GM23338 (cell line): ENCODE results near the gene CKAP2. TPM values are rescaled to one million over a fixed set of nuclear protein-coding genes. Genes with fewer than 3 reads are reported as not detected.

Source experiments
- ATAC-seq: fragments of 200-7000 bp; cut with Tn5 transposase; 3 replicates; pipeline ENCODE4 v1.9.1; 2020
- DNase-seq: peaks from one replicate; pipeline ENCODE4 v3.0.0-alpha.2; 2015; ENCODE audit warnings: low spot score
- H2AFZ ChIP-seq: fragments of 200-600 bp; sonication (generic); 2 replicates; pipeline ENCODE4 v1.8.0; 2016; ENCODE audit warnings: antibody characterized with exemption, mild to moderate bottlenecking, moderate library complexity
- H3F3A ChIP-seq: fragments of 200-600 bp; sonication (generic); replicated peaks from 2 replicates; pipeline ENCODE4 v1.8.0; 2017; ENCODE audit warnings: antibody characterized with exemption, mixed run types, low read depth
- H3K27ac ChIP-seq: fragments of 200-600 bp; sonication (generic); 2 replicates; pipeline ENCODE4 v1.6.1; 2016; ENCODE audit warnings: low read depth
- H3K27me3 ChIP-seq: fragments of 200-600 bp; sonication (generic); 2 replicates; pipeline ENCODE4 v1.8.0; 2016; ENCODE audit warnings: mild to moderate bottlenecking, mixed run types, moderate library complexity; ENCODE audit not compliant: insufficient read depth
- H3K36me3 ChIP-seq: fragments of 200-600 bp; sonication (generic); 2 replicates; pipeline ENCODE4 v1.8.0; 2016; ENCODE audit warnings: mild to moderate bottlenecking; ENCODE audit not compliant: insufficient read depth
- H3K4me1 ChIP-seq: fragments of 200-600 bp; sonication (generic); 2 replicates; pipeline ENCODE4 v1.8.0; 2016; ENCODE audit warnings: mild to moderate bottlenecking, moderate library complexity; ENCODE audit not compliant: insufficient read depth
- H3K4me2 ChIP-seq: fragments of 200-600 bp; sonication (generic); 2 replicates; pipeline ENCODE4 v1.7.1; 2017; ENCODE audit warnings: mixed run types
- H3K4me3 ChIP-seq: fragments of 200-600 bp; sonication (generic); 2 replicates; pipeline ENCODE4 v1.6.1; 2016; ENCODE audit warnings: mixed run types
- H3K79me2 ChIP-seq: fragments of 200-600 bp; sonication (generic); replicated peaks from 2 replicates; pipeline ENCODE4 v1.8.0; 2017; ENCODE audit warnings: mild to moderate bottlenecking; ENCODE audit not compliant: insufficient read depth
- H3K9me2 ChIP-seq: fragments of 200-600 bp; sonication (generic); 2 replicates; pipeline ENCODE4 v1.8.0; 2017; ENCODE audit not compliant: insufficient read depth
- H4K20me1 ChIP-seq: fragments of 200-600 bp; sonication (generic); replicated peaks from 2 replicates; pipeline ENCODE4 v1.8.0; 2017; ENCODE audit warnings: mild to moderate bottlenecking; ENCODE audit not compliant: insufficient read depth
- H3K27ac Mint-ChIP-seq: 2 replicates; pipeline ENCODE4 v1.8.0; 2020; ENCODE audit warnings: inconsistent platforms, mild to moderate bottlenecking, moderate library complexity, mixed read lengths
- H3K27me3 Mint-ChIP-seq: 3 replicates; pipeline ENCODE4 v1.8.0; 2022; ENCODE audit warnings: low read depth, mild to moderate bottlenecking, moderate library complexity, mixed read lengths, inconsistent platforms; ENCODE audit not compliant: insufficient read depth, poor library complexity
- H3K36me3 Mint-ChIP-seq: 3 replicates; pipeline ENCODE4 v1.8.0; 2021; ENCODE audit warnings: low read depth, mild to moderate bottlenecking, inconsistent platforms, moderate library complexity, mixed read lengths
- H3K4me1 Mint-ChIP-seq: 3 replicates; pipeline ENCODE4 v1.8.0; 2020; ENCODE audit warnings: mild to moderate bottlenecking, inconsistent platforms, mixed read lengths
- H3K4me3 Mint-ChIP-seq: 3 replicates; pipeline ENCODE4 v1.8.0; 2021; ENCODE audit warnings: moderate library complexity, mild to moderate bottlenecking, inconsistent platforms, mixed read lengths
- H3K9me3 Mint-ChIP-seq: 3 replicates; pipeline ENCODE4 v1.8.0; 2020; ENCODE audit warnings: moderate library complexity, mild to moderate bottlenecking, inconsistent platforms, mixed read lengths
- CTCF ChIP-seq, 2 experiments: fragments of 200-600 bp in 1 of 2; sonication (generic) in 1 of 2; conservative IDR thresholded peaks; 2 replicates each; pipeline versions ENCODE4 v1.5.1 to v1.6.1; 2016 to 2017; ENCODE audit warnings: antibody characterized with exemption in 2 of 2, low read depth in 2 of 2, mild to moderate bottlenecking in 2 of 2, moderate library complexity in 1 of 2
- ETS1 ChIP-seq: IDR thresholded peaks from 2 replicates; pipeline ENCODE4 v1.6.1; 2016; ENCODE audit warnings: antibody characterized with exemption
- EZH2 ChIP-seq: fragments of 200-600 bp; sonication (generic); IDR thresholded peaks from one replicate; pipeline ENCODE4 v1.8.0; 2017; ENCODE audit warnings: antibody characterized with exemption, mild to moderate bottlenecking, low read depth; ENCODE audit not compliant: unreplicated experiment
- EZH2phosphoT487 ChIP-seq: fragments of 200-600 bp; sonication (generic); IDR thresholded peaks from one replicate; pipeline ENCODE4 v1.8.1; 2018; ENCODE audit warnings: antibody characterized with exemption; ENCODE audit not compliant: unreplicated experiment
- NANOG ChIP-seq: IDR thresholded peaks from 2 replicates; pipeline ENCODE4 v1.6.1; 2016; ENCODE audit warnings: antibody characterized with exemption, borderline replicate concordance
- REST ChIP-seq: IDR thresholded peaks from one replicate; pipeline ENCODE4 v1.6.1; 2018; ENCODE audit warnings: antibody characterized with exemption; ENCODE audit not compliant: unreplicated experiment
- STAT1 ChIP-seq: IDR thresholded peaks from one replicate; pipeline ENCODE4 v1.6.1; 2016; ENCODE audit warnings: antibody characterized with exemption; ENCODE audit not compliant: unreplicated experiment
- ZNF114 ChIP-seq: fragments of 250-450 bp; sonication (Bioruptor Pico); IDR thresholded peaks from 2 replicates; pipeline ENCODE4 v1.5.0; 2020; ENCODE audit warnings: mild to moderate bottlenecking, moderate library complexity
- ZNF331 ChIP-seq: fragments of 250-450 bp; sonication (Bioruptor Pico); IDR thresholded peaks from 2 replicates; pipeline ENCODE4 v1.5.0; 2020; ENCODE audit warnings: low read depth, mild to moderate bottlenecking, moderate library complexity
- polyA plus RNA-seq: library from polyadenylated mRNA; unstranded; fragments of >200 nt; fragmentation: Nextera tagmentation; extraction: Ambion mirVana; gene quantifications from 2 replicates; pipeline ENCODE4 v1.2.1, GENCODE V29; 2016
- total RNA-seq: library from RNA; depleted of rRNA; stranded (reverse); fragments of >200 nt; shearing (Covaris generic); gene quantifications from 2 replicates; pipeline ENCODE4 v1.2.3, GENCODE V29; 2014

The CKAP2 gene
- total and polyA plus RNA-seq, 2 experiments from 2014 or later, result 48.8 to 103 TPM

- Histone ChIP-seq H3K79me2 (peaks cover 40% of the 10 kb centered on the region), H3K27me3 (no peaks in the 10 kb centered on the region), H3K4me3 (peak overlapping the region; percentile 74; the same call in 1 of the 2 replicates), H3K4me2 (peak overlapping the region; percentile 76), H3K4me1 (peaks cover 11% of the 10 kb centered on the region; the same call in 1 of the 2 replicates), H3K9me2 (no peaks in the 10 kb centered on the region), H3K36me3 (no peaks in the 10 kb centered on the region), H4K20me1 (peaks cover 15% of the 10 kb centered on the region; the same call in 1 of the 2 replicates), H2AFZ (no peak overlapping the region), H3F3A (no peaks in the 10 kb centered on the region), H3K27ac (no peak overlapping the region)
- peak overlapping the region; percentile 88 for H3K4me3 Mint-ChIP-seq
- peaks cover 7% of the 10 kb centered on the region for H3K27me3 Mint-ChIP-seq
- peaks cover 4% of the 10 kb centered on the region; the same call in 2 of the 3 replicates for H3K36me3 Mint-ChIP-seq
- peaks cover 15% of the 10 kb centered on the region for H3K4me1 Mint-ChIP-seq
- no peak for DNase-seq
- ATAC-seq, result no peak
- H3K27ac Mint-ChIP-seq, result no peak overlapping the region
- H3K9me3 Mint-ChIP-seq, result no peaks in the 10 kb centered on the region
- TF ChIP-seq REST, result no peak
- TF ChIP-seq CTCF (conservative IDR thresholded peaks at IDR 0.05; ENCODE audit: low read depth in 2 of 2), result no peak
- TF ChIP-seq STAT1, result no peak
- TF ChIP-seq EZH2, result no peak
- no peak for TF ChIP-seq NANOG
Measured at GRCh38 chr13:52451135-52451804, 4.0 kb upstream of the CKAP2 start.

GRCh38 chr13:52452470-52452869, 2.8 kb upstream of the CKAP2 start:
- Histone ChIP-seq H3F3A (no peaks in the 10 kb centered on the region), H3K79me2 (peaks cover 41% of the 10 kb centered on the region), H3K36me3 (peaks cover 7% of the 10 kb centered on the region), H3K9me2 (no peaks in the 10 kb centered on the region), H2AFZ (no peak overlapping the region), H3K4me1 (peaks cover 11% of the 10 kb centered on the region; the same call in 1 of the 2 replicates), H3K4me3 (no peak overlapping the region), H3K27me3 (no peaks in the 10 kb centered on the region), H3K27ac (no peak overlapping the region), H4K20me1 (peaks cover 14% of the 10 kb centered on the region; the same call in 1 of the 2 replicates), H3K4me2 (no peak overlapping the region)
- DNase-seq (no peak), ATAC-seq (no peak)
- peaks cover 7% of the 10 kb centered on the region for H3K27me3 Mint-ChIP-seq
- no peak overlapping the region for H3K27ac Mint-ChIP-seq
- no peaks in the 10 kb centered on the region for H3K9me3 Mint-ChIP-seq
- H3K36me3 Mint-ChIP-seq, result peaks cover 15% of the 10 kb centered on the region; the same call in 2 of the 3 replicates
- peaks cover 19% of the 10 kb centered on the region for H3K4me1 Mint-ChIP-seq
- no peak overlapping the region for H3K4me3 Mint-ChIP-seq
- no peak for TF ChIP-seq EZH2
- no peak for TF ChIP-seq ETS1
- no peak for TF ChIP-seq EZH2phosphoT487
- TF ChIP-seq ZNF331 (CRISPR knock-in tag), result no peak
- TF ChIP-seq ZNF114 (CRISPR knock-in tag), result no peak
- no peak for TF ChIP-seq REST
